GM21515 (cell line): ENCODE data around the gene ADGRG7.
"Not testable (repeated sequence)": the region's sequence is repeated elsewhere in the genome, so short reads cannot be mapped to it uniquely, and the experiment has no call there.

ENCODE experiments used
- ATAC-seq: cut with Tn5 transposase; IDR thresholded peaks from one replicate; pipeline ENCODE4 v1.9.1; 2021; ENCODE audit not compliant: unreplicated experiment

Gene ADGRG7

GRCh38 chr3:100609305-100609704 is at the start of gene ADGRG7:
ADGRG7 (plus strand) TSS chr3:100609601; CDS start chr3:100609857, 256 bp downstream.
- no peak for ATAC-seq

GRCh38 chr3:100560426-100560825 is 49.0 kb upstream of the ADGRG7 start:
- no peak for ATAC-seq

GRCh38 chr3:100561459-100562158 is 47.8 kb upstream of the ADGRG7 start:
- ATAC-seq, result no peak

- no peak for ATAC-seq
These were observed 47.1 kb upstream of the ADGRG7 start for GRCh38 chr3:100562224-100562857.

- no peak for ATAC-seq
These were observed 46.2 kb upstream of the ADGRG7 start for GRCh38 chr3:100563228-100563627.

GRCh38 chr3:100563652-100564211 is 45.7 kb upstream of the ADGRG7 start:
- ATAC-seq, result no peak

- no peak for ATAC-seq
These were observed 38.6 kb upstream of the ADGRG7 start for GRCh38 chr3:100570811-100571210.

GRCh38 chr3:100574536-100574935 is 34.9 kb upstream of the ADGRG7 start:
- no peak for ATAC-seq

GRCh38 chr3:100575704-100576103 is 33.7 kb upstream of the ADGRG7 start:
- ATAC-seq, result no peak

- no peak for ATAC-seq
These were observed 31.9 kb upstream of the ADGRG7 start for GRCh38 chr3:100577382-100578008.

GRCh38 chr3:100578646-100579045 is 30.8 kb upstream of the ADGRG7 start:
- ATAC-seq, result no peak

- ATAC-seq, result no peak
These were observed 29.3 kb upstream of the ADGRG7 start for GRCh38 chr3:100580147-100580546.

GRCh38 chr3:100581650-100582049 is 27.8 kb upstream of the ADGRG7 start:
- ATAC-seq, result no peak

- not testable (repeated sequence) for ATAC-seq
These were observed 27.2 kb upstream of the ADGRG7 start for GRCh38 chr3:100582157-100582556.

GRCh38 chr3:100584101-100584660 is 25.2 kb upstream of the ADGRG7 start:
- no peak for ATAC-seq

- ATAC-seq, result no peak
These were observed 22.6 kb upstream of the ADGRG7 start for GRCh38 chr3:100586832-100587231.

GRCh38 chr3:100588251-100588650 is 21.1 kb upstream of the ADGRG7 start:
- no peak for ATAC-seq

- peak; percentile 90 for ATAC-seq
These were observed 19.1 kb upstream of the ADGRG7 start for GRCh38 chr3:100590114-100590839.

- ATAC-seq, result no peak
These were observed 18.6 kb upstream of the ADGRG7 start for GRCh38 chr3:100590840-100591147.

- no peak for ATAC-seq
These were observed 18.0 kb upstream of the ADGRG7 start for GRCh38 chr3:100591411-100591810.
